NCI-H526 (cell line): ENCODE measurements around the gene IGSF11.
"Not testable (repeated sequence)": the region's sequence is repeated elsewhere in the genome, so short reads cannot be mapped to it uniquely, and the experiment has no call there.

Source experiments
- DNase-seq, 2 experiments: peaks; one replicate each; lab custom pipeline; 2025; lab: John Stamatoyannopoulos, UW

Gene IGSF11, protein sequence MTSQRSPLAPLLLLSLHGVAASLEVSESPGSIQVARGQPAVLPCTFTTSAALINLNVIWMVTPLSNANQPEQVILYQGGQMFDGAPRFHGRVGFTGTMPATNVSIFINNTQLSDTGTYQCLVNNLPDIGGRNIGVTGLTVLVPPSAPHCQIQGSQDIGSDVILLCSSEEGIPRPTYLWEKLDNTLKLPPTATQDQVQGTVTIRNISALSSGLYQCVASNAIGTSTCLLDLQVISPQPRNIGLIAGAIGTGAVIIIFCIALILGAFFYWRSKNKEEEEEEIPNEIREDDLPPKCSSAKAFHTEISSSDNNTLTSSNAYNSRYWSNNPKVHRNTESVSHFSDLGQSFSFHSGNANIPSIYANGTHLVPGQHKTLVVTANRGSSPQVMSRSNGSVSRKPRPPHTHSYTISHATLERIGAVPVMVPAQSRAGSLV

DNA sequence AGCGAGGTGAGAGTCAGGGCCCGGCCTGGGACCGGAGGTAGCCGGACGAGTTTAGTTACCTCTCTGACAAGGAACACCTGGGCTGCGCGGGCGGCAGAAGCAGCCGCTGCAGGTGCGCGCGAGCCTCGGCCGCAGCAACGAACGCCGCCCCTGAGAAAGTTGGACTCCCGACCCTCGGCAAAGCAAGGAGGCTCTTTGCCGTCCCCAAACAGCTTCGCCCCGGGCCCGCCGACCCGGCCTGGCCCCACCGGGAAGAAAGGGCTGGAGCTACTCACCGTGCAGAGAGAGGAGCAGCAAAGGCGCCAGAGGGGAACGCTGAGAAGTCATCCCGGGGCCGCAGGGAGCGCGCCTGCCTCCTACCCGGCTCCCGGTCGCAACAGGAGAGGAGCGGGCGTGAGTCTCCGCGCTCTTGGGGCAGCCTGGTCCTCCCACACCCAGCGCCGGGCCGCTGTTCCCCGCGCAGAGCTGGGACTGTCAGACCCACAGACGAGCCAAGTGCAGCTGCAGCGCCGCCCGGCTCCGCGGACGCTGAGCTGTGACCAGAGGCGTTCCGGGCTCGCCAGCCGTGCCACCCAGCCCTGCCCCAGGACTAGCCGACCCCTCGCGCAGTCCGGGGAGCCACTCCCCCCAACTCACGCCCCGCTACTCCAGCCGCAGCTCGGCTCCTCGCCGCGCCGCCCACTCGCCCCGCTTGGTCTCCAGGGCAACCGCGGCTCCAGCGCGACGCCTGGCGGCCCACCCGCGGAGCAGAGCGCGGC lies at the start of gene IGSF11:
TSS of gene IGSF11 (minus strand) at position 591 of the 758 bp plus-strand sequence. CDS start at position 327, 264 bp downstream.
- DNase-seq: peak; percentile 33 to 84

DNA sequence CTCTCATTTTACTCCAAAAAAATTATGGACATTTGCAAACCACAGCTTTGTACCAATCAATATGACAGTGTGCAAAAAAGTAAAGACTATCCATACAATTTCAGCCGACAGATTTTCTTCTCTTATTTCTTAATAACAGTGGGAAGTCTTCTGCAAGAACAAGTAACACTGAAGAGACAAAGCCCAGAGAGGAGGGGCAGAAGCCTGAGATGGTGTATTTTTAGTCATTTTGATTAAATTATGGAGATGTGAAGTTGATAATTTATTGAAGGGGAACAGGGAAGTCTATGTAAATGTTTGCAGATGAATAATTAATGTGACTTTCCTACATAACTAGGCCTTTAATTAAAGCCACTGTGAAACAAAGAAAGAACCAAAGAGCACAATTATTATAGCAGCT lies 45.7 kb upstream of the IGSF11 start:
- no peak for DNase-seq

DNA sequence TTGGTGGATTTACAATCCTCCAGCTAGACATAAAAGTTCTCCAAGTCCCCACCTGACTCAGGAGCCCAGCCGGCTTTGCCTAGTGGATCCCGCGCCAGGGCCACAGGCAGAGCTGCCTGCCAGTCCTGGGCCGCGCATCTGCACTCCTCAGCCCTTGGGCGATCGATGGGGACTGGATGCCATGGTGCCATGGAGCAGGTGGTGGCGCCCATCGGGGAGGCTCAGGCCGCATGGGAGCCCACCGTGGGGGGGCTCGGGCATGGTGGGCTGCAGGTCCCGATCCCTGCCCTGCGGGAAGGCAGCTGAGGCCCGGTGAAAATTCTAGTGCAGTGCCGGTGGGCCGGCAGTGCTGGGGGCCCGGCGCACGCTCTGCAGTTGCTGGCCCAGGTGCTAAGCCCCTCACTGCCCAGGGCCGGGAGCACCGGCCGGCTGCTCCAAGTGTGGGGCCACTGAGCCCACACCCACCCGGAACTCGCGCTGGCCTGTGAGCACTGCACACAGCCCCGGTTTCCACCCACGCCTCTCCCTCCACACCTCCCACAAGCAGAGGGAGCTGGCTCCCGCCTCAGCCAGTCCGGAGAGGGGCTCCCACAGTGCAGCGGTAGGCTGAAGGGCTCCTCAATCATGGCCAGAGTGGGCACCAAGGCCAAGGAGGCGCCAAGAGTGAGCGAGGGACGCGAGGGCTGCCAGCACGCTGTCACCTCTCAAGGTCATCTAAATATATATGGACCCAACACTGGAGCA lies 38.8 kb upstream of the IGSF11 start:
- no peak for DNase-seq

DNA sequence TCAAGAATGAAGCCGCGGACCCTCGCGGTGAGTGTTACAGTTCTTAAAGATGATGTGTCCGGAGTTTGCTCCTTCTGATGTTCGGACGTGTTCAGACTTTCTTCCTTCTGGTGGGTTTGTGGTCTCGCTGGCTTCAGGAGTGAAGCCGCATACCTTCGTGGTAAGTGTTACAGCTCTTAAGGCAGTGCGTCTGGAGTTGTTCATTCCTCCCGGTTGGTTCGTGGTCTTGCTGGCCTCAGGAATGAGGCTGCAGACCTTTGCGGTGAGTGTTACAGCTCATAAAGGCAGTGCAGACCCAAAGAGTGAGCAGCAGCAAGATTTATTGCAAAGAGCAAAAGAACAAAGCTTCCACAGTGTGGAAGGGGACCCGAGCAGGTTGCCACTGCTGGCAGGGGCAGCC lies 37.8 kb upstream of the IGSF11 start:
- DNase-seq: not testable (repeated sequence)

DNA sequence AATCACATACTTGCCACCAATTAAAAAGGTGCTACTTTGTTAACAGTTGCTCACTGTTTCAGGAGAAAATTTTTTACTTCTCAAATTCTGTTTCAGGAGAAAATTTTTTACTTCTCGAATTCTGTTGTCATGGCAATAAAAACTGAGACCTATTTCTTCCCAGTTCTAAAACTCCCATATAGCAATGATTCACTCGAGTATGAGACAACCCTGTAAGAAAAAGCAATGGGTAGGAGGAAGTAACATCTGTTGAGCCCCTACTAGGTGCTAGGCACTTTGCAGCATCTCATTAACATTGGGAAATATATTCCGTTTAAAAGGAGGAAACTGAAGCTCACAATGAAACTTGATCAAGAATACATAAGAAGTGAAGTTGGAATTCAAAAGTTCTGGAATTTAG lies 35.1 kb upstream of the IGSF11 start:
- DNase-seq: no peak

DNA sequence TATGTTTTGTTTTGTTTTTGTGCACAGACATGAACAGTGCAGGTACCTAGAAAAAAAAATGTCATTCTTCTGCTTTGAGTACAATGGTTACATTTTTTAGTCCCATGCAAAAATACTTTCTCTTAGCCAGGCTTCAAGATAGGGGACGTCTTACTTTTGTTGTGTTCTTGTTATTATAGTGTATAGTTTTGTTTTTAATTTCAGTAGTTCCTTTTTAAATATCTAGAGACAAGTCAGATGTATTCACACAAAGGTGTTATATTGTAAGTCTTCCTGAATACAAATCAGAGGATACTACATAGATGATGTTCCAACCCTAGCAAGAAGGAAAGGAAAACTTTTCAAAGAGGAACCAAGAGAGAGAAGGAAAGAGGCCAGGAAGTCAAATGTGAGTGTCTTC lies 28.8 kb upstream of the IGSF11 start:
- no peak for DNase-seq

DNA sequence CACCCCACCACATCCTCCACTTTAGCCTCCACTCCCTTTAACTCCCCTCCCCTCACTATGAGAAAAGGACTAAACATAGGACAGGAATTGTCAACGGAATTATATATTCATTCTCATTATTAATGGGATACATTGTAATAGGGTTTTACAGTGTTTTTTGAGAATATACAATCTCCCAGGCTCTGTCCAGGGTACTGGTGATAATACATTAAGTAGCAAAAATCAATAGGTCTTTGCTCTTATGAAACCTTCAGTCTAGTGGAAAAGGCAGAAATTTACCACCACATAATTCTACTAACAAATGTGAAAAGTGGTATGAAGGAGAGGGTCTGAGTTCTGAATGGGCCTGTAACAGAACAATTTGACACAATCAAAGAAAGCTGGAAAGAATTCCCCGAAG lies 28.2 kb upstream of the IGSF11 start:
- DNase-seq: no peak

DNA sequence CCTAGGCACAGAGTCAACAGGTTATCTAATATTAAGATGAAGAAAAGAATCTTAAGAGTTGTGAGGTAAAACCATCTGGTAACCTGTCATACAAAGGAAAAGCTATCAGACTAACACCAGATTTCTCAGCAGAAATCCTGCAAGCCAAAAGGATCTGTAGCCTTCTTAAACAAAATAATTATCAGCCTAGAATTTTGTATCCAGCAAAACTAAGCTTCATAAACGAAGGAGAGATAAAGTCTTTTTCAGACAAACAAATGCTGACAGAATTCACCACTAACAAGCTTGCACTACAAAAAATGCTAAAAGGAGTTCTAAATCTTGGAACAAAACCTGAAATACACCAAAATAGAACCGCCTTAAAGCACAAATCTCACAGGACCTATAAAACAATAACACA lies 9.9 kb upstream of the IGSF11 start:
- DNase-seq: no peak

DNA sequence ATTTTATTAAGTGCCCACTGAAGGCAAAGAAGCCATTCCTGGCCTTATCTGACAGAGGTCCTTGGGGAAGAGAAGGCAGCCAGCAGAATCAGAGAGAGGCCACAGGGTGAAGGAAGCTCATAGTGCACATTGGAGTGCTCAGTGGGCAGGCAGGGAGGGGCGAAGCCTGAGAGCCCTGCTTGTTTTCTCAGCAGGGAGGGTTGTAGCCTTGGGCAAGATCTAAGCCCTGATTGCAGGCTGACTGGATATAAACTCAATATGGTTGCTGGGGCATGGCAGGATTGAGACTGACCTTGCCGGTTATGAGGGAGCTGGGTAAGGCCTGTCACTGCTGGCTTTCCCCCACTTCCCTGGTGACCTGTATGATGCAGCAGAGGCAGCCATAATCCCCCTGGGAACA lies 7.5 kb upstream of the IGSF11 start:
- DNase-seq: no peak

DNA sequence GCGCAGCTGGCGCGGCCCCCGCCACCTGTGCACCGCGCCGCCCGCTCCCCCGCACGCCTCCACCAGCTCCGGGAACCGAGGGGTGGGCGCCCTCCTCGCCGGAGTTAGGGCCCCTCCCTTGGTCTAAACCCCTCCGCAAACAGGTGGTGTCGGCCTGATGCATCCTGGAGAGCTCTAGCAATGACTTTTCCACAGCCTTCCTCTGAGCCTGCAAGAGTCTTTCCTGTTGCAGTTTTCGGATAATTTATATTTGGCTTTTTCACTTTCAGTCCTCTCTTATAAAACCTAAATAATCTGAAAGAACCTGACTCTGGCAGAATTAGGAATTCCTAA lies 334 bp upstream of the IGSF11 start:
- no peak for DNase-seq

DNA sequence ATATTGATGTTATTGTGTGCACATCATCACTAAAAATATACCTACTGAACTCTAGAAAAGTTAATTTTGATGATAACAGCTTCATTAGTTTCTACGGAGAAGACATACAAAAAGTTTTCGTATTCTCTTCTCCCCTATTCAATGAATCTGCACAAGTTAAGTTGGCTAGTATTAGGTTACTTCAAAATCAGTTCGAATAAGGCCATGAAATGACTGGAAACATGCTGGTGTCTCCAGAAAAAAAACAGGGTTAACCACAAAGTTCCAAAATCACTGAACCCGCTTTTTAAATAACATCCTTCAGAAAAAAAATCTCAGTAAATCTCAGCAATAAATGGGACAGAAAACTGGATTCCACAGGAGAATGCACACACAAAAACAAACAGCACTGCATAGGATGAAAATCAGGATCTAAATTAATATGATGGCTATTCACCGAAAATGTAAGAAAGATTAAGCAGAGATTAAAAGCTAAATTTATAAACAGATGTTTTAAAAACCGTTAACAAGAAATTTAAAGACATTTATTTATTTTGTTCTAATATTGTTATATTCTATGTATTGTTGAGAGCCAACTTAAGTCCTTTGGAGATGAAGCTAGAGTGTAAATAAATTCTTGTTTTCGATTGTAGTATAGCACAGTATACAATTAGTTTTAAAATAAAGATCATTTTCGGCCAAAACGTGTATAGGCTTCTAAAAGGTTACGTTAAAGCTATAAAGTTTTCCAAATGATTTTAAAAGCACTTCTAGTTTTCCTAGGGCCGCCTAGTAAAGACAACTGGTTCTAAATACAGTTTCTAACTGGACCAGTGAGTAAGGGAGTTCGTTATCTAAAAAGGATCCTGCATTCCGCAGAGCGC lies 1.0 kb downstream of the IGSF11 start:
- DNase-seq: no peak

DNA sequence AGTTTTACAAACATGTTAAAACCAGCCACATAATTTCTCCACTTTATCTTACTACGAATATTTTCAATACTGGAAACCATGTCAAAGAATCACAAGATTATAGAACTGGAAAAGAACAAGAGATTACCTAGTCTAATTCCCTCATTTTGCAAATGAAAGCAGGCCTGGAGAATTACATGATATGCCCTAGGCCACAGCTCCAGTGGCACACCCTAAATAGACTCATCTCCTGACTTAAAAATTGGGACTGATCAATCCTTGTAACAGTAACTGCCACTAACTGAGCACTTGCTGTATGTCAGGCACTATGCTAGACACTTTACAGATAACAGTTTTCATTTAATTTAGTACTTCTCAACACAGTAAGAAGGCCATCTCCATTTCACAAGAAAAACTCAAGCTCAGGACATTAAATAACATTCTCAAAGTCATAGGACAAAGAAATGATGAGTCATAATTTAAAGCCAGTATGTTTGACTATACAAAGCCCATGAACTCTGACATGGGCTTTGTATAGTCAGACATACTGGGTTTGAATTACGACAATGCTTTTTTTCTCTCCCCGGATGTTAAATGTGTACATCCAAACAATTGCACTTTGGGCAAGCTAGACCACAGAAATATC lies 9.4 kb downstream of the IGSF11 start:
- no peak for DNase-seq

DNA sequence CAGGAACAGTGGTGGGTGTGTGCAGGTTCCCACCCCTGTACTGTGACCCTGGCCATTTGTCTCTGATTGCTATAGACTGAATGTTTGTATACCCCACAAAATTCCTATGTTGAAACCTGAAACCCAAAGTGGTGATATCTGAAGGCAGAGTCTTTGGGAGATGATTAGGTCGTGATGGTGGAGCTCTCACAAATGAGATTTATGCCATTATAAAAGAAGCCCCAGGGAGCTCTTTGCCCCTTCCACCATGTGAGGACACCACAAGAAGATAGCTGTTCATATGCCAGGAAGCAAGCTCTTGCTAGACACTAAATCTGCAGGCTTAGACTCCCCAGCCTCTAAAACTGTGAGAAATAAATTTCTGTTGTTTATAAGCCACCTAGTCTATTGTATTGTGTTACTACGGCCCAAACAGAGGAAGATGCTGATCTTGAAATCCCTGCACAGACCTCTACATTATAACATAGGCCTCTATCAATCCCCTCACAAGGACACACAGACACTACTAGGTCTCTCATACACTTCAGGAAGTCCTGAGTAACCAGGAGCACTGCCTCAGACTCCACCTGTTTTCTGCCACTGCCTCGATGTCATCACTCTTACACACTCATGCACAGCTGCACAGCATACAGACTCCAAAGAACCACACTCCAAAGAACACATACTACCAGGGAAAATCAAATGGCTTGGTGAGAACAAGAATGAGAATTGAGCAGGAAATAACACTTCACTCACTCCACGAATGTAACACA lies 14.7 kb downstream of the IGSF11 start:
- DNase-seq: no peak

DNA sequence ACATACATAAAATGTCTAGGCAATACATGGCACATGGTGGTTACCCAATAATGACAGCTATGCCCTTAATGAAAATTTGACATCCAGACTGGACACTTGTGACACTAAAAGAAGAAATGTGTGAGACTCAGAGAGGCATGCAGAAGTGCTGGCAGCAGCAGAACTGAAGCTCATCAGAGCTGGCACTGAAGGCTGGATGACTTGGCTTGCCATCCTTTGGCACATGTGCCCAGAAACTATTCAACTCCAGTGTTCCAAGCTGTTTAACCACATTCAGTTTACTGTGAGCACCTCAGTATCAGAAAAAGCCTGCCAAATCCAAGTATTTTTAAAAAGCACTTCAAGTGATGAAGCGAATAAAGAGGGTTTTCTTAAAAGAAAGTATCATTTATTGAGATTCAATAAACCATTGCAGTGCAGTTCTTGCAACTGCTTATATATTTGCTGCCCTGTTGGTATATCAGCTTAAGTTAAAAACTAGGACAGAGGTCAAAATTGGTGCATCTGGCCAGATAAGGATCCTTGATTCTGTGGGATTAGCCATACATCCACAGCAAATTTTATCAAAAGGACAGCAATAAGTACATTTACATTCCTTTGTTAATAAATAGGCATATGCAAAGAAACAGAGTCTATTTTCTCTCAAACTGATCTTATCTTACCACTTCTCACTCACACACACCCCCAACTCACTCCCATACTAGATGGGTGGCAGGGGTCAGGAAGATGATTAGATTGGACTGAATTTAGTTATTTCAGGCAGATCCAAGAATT lies 15.8 kb downstream of the IGSF11 start:
- DNase-seq: no peak

DNA sequence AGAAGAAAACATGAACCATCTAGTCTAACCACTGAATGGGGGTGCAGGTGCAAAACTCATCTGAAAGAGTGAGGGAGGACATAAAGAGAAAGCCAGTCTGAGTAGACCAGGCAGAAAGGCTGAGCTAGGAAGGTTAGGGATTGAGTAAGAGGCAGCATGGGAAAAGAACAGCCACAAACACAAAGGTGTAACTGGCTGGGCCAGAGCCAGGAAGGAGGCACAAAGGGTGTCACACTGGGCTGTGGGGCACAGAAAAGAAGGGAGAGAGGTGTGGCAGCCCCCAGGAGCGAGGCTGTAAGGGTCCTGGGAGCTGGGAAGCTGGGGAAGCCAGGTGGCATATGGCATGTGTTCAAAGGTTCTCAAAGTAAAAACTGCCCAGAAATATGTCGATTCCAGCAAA lies 18.7 kb downstream of the IGSF11 start:
- no peak for DNase-seq

DNA sequence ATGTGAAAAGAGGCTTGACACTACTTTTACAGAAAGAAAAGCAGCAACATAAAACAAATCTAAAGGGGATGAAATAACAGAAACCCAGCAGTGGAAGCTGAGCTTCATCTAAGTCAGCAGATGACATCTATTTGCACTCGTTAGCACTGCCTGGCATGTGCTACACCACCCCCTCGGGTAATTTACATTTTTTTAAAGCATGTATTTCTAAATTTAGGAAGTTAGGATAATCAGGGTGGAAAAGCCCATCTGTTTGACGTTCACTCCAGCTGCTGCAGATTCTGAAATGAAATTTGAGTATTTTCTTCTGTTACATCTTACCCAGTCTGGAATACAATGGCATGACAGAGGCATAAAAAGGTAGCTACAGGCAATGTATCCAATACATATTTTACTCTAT lies 20.7 kb downstream of the IGSF11 start:
- DNase-seq: no peak

DNA sequence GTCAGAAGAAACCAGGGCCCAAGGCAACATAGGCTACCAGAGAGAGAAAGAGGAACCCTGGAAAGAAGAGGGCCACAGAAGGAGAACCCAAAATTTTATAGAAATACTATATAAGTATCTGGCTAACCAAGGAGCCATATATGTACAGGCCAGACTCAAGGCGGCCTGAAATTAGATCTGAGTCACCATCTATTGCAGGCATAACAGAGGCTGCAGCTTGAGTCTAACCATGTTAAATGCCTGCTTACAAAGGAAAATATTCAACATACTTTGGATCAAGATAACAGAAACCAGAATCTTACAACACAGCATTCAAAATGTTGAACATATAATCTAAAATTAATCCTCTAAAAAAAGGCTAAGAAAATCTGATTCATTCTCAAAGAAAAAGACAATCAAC lies 23.1 kb downstream of the IGSF11 start:
- DNase-seq: no peak

DNA sequence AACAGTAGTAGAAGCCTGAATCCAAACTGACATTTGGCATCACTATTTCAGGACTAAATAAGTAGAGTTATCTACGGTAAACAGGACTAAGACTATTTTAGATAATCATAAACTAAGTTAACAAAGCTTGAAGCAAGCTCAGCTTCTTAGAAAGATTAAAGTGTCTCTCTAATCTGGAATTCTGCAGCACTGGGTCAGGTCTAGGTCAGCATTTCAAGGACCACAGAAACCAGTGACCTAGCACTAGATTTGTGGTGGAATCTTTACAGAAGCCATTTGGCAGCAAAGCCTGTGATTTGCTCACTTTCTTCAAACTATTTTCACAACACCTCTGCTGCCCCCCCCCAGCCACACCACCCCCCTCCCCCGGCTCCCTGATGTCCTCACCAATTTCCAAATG lies 37.5 kb downstream of the IGSF11 start:
- no peak for DNase-seq

DNA sequence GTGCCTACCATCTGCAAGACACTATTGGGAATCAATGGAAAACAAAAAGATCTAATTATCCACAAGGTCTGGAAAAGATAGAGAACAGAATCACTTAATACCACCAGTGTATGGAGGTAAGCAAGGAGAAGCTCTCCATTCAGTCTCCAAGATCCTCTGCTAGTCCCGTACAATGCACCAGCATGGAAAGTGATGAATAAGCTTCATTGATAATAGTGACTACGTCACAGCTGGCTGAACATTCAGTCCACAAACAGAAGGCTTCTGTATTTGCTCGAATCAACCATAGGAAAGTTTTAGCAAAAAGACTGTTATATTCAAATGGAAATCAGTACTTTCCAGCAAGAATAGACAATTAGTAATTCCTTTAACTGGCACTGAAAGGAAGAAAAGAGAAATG lies 42.9 kb downstream of the IGSF11 start:
- peak in 1 of 2 experiments; percentile 5 for DNase-seq
